Cerebellar cortex (tissue), 1 donor: Measurements from ENCODE around the gene NTM.
"Not testable (repeated sequence)": the region's sequence is repeated elsewhere in the genome, so short reads cannot be mapped to it uniquely, and the experiment has no call there.

Experiments
- DNase-seq: peaks from one replicate; pipeline ENCODE4 v3.0.0-alpha.2; 2015; ENCODE audit warnings: low spot score

The NTM gene

DNA sequence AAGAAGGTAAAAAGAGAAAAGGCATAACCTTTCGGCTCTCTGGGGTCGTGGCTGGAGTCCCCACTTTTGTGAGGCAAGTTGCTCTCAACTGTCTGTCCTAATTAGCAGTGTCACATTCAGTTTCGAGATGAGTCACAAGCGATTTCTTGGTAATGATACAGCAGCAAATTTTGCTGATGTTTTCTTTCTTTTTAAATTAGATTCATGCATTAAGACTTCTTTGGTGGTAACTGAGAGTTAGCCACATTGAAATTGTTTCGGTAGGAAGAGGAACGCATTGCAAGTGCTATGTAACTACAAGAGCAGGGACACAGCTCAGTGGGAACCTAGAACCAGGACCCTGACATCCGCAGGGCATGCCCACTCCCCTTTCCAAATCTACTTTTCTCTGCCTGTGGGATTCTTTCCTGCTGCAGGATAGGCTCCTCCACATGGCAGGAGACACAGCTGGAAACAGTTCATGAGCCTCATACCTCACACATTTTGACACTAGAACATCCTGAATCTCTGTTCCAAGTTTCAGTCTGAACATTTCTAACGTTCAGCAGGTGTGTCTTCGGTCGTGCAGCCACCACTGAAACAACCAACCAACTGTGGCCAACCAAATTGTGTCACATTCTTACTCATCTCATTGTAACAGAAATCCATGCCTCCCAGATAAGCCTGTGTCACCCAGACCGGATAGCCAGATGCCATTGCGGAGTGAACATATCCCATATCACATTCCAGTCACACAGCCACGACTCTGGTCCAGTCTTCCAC is 987.6 kb downstream of the NTM start:
- DNase-seq, result no peak

DNA sequence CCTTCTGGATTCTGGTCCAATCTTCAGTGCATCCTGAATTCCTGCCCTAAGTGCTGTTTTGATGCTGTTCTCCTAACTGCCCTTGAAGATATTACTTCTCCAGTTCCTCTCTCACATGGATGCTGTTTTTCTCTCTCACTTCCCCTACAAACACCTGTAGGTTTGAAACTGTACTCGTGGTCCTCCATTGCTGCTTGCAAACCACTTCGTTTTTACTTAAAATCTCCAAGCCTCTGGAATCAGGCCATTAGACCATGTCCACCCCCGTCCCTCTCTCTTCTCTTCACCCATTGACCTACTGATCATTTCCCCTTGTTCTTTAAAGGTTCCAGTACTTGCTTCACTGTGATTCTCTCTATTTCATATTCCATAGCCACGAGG is 988.1 kb downstream of the NTM start:
- no peak for DNase-seq

GRCh38 chr11:132361011-132361550 is 990.7 kb downstream of the NTM start:
- DNase-seq, result no peak

- DNase-seq, result no peak
Measured at GRCh38 chr11:132365650-132366049, 995.2 kb downstream of the NTM start.

GRCh38 chr11:132367293-132367692 is 996.9 kb downstream of the NTM start:
- DNase-seq, result no peak

GRCh38 chr11:132370114-132370513 is 999.7 kb downstream of the NTM start:
- DNase-seq, result not testable (repeated sequence)

DNA sequence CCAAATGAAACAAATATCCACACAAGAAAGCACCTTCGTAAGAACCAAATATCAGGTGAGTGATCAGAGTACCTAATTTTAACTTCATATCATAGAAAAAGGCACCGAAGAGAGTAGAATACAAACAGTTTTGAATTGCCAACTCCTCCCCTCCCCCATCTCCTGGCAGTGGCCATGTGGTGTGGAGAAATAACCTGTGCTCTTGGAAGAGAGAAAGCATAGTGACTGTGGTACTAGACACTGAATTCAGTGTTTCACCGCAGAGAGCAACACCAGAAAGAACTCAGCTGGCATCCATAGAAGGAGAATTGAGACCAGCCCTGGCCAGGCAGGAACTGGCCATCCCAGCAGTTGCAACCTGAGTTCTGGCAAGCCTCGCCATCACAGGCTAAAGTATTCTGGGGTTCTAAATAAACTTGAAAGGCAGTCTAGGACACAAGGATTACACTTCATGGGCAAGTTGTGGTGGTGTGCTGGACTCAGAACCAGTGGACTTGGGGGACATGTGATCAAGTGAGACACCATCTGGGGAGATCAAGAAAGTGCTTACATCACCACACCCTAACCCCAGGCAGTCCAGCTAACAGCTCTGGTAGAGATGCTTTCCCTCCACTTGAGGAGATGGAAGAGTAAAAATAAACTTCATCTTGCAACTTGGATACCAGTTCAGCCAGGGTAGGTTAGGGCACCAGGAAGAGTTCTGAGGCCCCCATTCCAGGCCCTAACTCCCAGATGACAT is 1003.2 kb downstream of the NTM start:
- DNase-seq, result peak; percentile 8

DNA sequence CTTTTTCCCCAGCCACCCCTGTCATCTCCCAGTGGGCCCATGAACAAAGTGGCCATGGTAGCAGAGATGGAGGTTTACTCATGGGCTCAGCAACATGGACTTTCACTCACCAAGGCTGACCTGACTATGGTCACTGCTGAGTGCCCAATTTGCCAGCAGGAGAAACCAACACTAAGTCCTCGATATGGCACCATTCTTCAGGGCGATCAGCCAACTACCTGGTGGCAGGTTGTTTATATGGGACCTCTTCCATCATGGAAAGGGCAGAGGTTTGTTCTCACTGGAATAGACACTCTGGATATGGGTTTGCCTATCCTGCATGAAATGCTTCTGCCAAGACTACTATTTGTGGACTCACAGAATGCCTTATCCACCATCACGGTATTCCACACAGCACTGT is 1009.1 kb downstream of the NTM start:
- DNase-seq, result no peak
